OCI-LY3 (cell line): ENCODE data around the gene NUP188.
A peak's percentile ranks its signal among the peaks of the same experiment; 100 is the strongest.

Experiments
- H2AFZ ChIP-seq: fragments of 200-600, 300-600 bp; shearing (Covaris generic); 2 replicates; pipeline ENCODE4 v1.6.0; 2014; ENCODE audit warnings: antibody characterized with exemption, low read depth, low read length
- H3K27ac ChIP-seq: fragments of 200-600, 300-600 bp; sonication (generic); 2 replicates; pipeline ENCODE4 v1.5.1; 2014; ENCODE audit warnings: mild to moderate bottlenecking, low read length, moderate library complexity, mixed read lengths
- H3K27me3 ChIP-seq: fragments of 200-600, 300-600 bp; sonication (generic); 2 replicates; pipeline ENCODE4 v1.6.1; 2014; ENCODE audit warnings: low read depth, low read length, mixed read lengths
- H3K36me3 ChIP-seq: fragments of 200-600, 300-600 bp; sonication (generic); replicated peaks from 2 replicates; pipeline ENCODE3; 2014; ENCODE audit warnings: low read depth, low read length, mixed read lengths
- H3K4me1 ChIP-seq: fragments of 300-600, 200-600 bp; sonication (generic); 2 replicates; pipeline ENCODE4 v1.6.1; 2014; ENCODE audit warnings: low read length, mixed read lengths
- H3K4me2 ChIP-seq: fragments of 200-600, 300-600 bp; sonication (generic); 2 replicates; pipeline ENCODE4 v1.6.1; 2014; ENCODE audit warnings: low read length, mixed read lengths
- H3K4me3 ChIP-seq: fragments of 300-600, 200-600 bp; sonication (generic); 2 replicates; pipeline ENCODE4 v1.5.1; 2014; ENCODE audit warnings: antibody characterized with exemption, mild to moderate bottlenecking, low read length, moderate library complexity
- H3K79me2 ChIP-seq: fragments of 300-600, 200-600 bp; shearing (Covaris generic); 2 replicates; pipeline ENCODE4 v1.6.1; 2014; ENCODE audit warnings: mild to moderate bottlenecking, low read length, mixed read lengths
- H3K9ac ChIP-seq: fragments of 300-600, 200-600 bp; shearing (Covaris generic); 2 replicates; pipeline ENCODE4 v1.6.0; 2014; ENCODE audit warnings: mild to moderate bottlenecking, low read length, moderate library complexity
- H3K9me3 ChIP-seq: fragments of 200-600, 300-600 bp; shearing (Covaris generic); 2 replicates; pipeline ENCODE4 v1.6.1; 2014; ENCODE audit warnings: low read length, mixed read lengths; ENCODE audit not compliant: insufficient read depth
- H4K20me1 ChIP-seq: fragments of 200-600, 300-600 bp; sonication (generic); 2 replicates; pipeline ENCODE4 v1.6.1; 2016; ENCODE audit warnings: low read length, mixed read lengths; ENCODE audit not compliant: insufficient read depth
- EZH2phosphoT487 ChIP-seq: fragments of 200-600 bp; shearing (Covaris generic); IDR thresholded peaks from 2 replicates; pipeline ENCODE4 v1.6.1; 2018; ENCODE audit warnings: antibody characterized with exemption, mixed run types, low read depth
- TF ChIP-seq, protein P1 (sequence below): fragments of 200-600, 300-600 bp; sonication (generic); IDR thresholded peaks from 2 replicates; pipeline ENCODE4 v1.5.1; 2014; ENCODE audit warnings: antibody characterized with exemption, low read length, low read depth

NUP188 gene

DNA sequence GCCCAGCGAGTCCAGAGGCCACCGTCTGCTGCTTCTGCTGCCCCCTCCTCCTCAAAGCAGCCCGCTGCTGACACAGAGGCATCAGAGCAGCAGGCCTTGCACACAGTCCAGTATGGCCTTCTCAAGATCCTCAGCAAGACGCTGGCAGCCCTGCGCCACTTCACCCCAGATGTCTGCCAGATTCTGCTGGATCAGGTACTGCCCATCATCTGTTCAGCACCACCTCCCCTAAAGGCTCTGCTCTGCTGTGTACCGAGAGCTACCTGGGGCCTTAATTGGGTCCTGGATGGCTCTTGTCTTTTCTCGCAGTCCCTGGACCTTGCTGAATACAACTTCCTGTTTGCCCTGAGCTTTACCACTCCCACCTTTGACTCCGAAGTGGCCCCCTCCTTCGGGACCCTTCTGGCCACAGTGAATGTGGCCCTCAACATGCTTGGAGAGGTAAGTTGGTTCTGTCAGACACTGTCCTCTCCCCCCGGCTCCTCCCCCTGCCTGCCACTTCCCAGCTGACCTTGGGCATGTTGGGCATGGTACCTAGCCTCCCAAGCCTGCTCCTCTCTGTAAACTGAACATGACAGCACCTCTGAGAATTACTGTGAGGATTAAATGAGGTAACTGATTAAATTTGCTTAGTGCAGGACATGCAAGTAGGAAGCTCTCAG lies 58.0 kb downstream of the NUP188 start:
- Histone ChIP-seq H3K27ac (no peak overlapping the region), H3K79me2 (no peaks in the 10 kb centered on the region), H4K20me1 (no peaks in the 10 kb centered on the region), H3K9ac (no peak overlapping the region), H3K4me3 (no peak overlapping the region), H3K27me3 (no peaks in the 10 kb centered on the region), H3K4me1 (no peaks in the 10 kb centered on the region), H3K9me3 (no peaks in the 10 kb centered on the region), H3K36me3 (peaks cover 47% of the 10 kb centered on the region), H2AFZ (no peak overlapping the region), H3K4me2 (no peak overlapping the region)
- TF ChIP-seq EZH2phosphoT487 = no peak
- TF ChIP-seq, protein P1, sequence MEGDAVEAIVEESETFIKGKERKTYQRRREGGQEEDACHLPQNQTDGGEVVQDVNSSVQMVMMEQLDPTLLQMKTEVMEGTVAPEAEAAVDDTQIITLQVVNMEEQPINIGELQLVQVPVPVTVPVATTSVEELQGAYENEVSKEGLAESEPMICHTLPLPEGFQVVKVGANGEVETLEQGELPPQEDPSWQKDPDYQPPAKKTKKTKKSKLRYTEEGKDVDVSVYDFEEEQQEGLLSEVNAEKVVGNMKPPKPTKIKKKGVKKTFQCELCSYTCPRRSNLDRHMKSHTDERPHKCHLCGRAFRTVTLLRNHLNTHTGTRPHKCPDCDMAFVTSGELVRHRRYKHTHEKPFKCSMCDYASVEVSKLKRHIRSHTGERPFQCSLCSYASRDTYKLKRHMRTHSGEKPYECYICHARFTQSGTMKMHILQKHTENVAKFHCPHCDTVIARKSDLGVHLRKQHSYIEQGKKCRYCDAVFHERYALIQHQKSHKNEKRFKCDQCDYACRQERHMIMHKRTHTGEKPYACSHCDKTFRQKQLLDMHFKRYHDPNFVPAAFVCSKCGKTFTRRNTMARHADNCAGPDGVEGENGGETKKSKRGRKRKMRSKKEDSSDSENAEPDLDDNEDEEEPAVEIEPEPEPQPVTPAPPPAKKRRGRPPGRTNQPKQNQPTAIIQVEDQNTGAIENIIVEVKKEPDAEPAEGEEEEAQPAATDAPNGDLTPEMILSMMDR = no peak

DNA sequence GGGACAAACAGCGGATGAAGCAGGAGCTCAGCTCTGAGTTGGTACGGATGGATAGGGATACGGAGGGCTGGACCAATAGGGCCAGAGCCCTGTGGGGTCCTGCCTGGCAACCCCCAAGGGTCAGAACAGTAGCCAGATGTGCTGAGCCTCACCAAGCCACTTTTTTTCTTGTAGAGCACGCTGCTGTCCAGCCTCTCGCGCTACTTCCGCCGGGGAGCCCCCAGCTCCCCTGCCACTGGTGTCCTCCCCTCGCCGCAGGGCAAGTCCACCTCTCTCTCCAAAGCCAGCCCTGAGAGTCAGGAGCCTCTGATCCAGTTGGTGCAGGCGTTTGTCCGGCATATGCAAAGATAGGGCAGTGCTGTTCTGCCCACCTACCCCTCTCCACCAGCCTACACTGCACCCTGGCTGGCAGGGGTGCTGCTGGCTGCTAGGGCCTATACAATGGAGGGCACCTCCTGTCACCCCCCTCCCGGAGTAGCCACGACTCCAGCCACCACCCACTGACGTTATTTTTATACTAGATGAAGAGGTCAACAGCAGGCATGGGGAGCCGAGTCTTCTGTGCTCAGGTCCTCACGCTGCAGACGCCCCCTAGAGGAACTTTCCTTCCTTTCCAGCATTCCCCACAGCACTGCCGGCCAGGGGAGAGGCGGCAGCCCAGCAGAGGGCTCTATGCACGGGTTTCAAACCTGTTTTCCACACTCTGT lies 59.0 kb downstream of the NUP188 start:
- Histone ChIP-seq H3K79me2 (no peaks in the 10 kb centered on the region), H3K9ac (no peak overlapping the region), H3K36me3 (peaks cover 44% of the 10 kb centered on the region), H3K27me3 (no peaks in the 10 kb centered on the region), H3K4me2 (no peak overlapping the region), H2AFZ (no peak overlapping the region), H3K4me3 (no peak overlapping the region), H4K20me1 (no peaks in the 10 kb centered on the region), H3K27ac (no peak overlapping the region), H3K4me1 (no peaks in the 10 kb centered on the region), H3K9me3 (no peaks in the 10 kb centered on the region)
- TF ChIP-seq, protein P1 = peak; percentile 85
- no peak for TF ChIP-seq EZH2phosphoT487

DNA sequence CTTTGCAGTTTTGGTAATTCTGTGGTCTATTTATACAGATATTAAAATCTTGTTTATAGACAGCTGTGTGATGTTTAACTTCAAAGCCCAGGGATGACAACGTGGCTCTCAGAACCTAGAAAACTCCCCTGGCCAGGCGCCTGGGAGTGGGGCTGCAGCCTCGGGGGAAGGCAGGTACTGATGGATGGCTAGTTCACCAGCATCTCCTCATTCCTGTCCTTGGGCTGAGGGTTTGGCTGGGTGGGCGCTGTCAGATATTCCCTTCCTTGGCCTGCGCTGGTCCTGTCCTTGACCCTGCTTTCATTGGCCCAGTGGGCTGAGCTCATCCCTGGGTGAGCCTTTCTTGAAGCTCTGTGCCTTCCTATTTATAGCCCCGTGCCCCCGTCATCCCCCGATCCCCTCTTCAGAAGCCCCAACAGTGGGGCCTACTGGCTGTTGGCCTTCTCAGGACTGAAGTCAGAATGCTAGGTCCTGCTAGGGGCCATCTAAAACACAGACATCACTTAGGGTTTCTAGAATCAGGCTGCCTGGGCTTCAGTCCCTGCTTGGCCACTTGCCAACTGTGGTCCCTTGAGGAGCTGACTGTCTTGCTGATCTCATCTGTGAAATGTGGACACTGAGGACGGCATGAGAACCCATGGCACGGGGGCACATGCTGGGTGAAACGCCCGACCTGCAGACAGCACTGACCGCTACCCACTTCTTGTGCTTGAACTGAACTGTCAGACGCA lies 59.7 kb downstream of the NUP188 start:
- TF ChIP-seq EZH2phosphoT487 = no peak
- no peak overlapping the region for H3K27ac ChIP-seq
- H3K4me3 ChIP-seq = no peak overlapping the region
- no peak overlapping the region for H2AFZ ChIP-seq
- H3K4me2 ChIP-seq = no peak overlapping the region
- H3K79me2 ChIP-seq = no peaks in the 10 kb centered on the region
- H3K36me3 ChIP-seq = peaks cover 38% of the 10 kb centered on the region
- H3K27me3 ChIP-seq = no peaks in the 10 kb centered on the region
- no peaks in the 10 kb centered on the region for H3K4me1 ChIP-seq
- H4K20me1 ChIP-seq = no peaks in the 10 kb centered on the region
- no peak overlapping the region for H3K9ac ChIP-seq
- no peaks in the 10 kb centered on the region for H3K9me3 ChIP-seq

DNA sequence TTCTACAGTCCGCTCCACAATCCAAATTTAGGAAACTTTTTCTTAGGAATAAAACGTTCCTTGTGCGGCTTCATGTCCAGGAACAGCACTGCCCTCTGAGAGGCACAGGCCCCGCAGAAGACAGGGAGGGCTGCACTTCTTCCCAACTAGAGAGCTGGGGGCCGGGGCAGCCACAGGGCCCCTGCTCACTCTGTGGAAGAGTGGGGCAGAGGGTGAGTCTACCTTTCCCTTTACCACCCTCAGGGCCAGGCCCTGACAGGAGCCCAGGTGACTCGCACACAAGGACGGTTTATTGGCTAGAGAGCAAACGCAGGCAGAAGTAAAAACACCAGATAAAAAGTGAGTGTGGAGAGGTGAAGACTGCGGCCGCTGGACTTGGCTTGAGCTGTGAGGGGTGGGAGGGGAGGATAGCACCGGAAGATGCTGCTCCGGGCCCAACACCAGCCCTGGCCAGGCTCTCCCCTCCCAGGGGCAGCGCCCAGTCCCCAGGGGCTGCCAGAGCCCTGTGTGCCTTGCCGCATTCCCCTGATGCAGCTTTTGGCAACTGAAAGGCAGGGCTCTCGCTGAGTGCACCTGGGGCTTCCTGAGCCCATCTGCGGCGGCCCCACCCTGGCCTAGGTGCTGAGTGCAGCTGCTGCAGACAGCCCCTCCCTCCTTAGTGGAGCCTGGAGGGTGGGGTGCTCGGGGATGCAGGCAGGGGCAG lies 60.4 kb downstream of the NUP188 start:
- H3K9ac ChIP-seq = no peak overlapping the region
- no peaks in the 10 kb centered on the region for H3K9me3 ChIP-seq
- no peak overlapping the region for H2AFZ ChIP-seq
- no peaks in the 10 kb centered on the region for H4K20me1 ChIP-seq
- no peaks in the 10 kb centered on the region for H3K4me1 ChIP-seq
- peaks cover 31% of the 10 kb centered on the region for H3K36me3 ChIP-seq
- no peak overlapping the region for H3K4me3 ChIP-seq
- no peak overlapping the region for H3K4me2 ChIP-seq
- H3K27me3 ChIP-seq = no peaks in the 10 kb centered on the region
- H3K79me2 ChIP-seq = no peaks in the 10 kb centered on the region
- TF ChIP-seq, protein P1 = no peak
- TF ChIP-seq EZH2phosphoT487 = no peak
- no peak overlapping the region for H3K27ac ChIP-seq
